HepG2 (cell line): ENCODE results near the gene POU2F1. TPM values are rescaled to one million over a fixed set of nuclear protein-coding genes. Genes with fewer than 3 reads are reported as not detected.

Source experiments
- ATAC-seq: fragments of 200-7000 bp; cut with Tn5 transposase; 3 replicates; pipeline ENCODE4 v1.9.1; 2020; ENCODE audit warnings: mild to moderate bottlenecking, moderate library complexity
- BruUV-seq: library from RNA; stranded (reverse); fragments of 400-500 nt; replicated peaks from 2 replicates; lab custom pipeline; 2021; lab: Mats Ljungman, UMichigan
- CTCF ChIA-PET: fragments of 300-600 bp; formaldehyde crosslinking; extraction: SDS; loops from one replicate; lab custom pipeline; 2021; ENCODE audit warnings: low total read pairs, inconsistent platforms, low intra/inter-chr PET ratio; lab: Yijun Ruan, JAX
- POLR2A ChIA-PET: fragments of 350-600 bp; sonication (Branson Sonifier 250); formaldehyde crosslinking; loops from one replicate; lab custom pipeline; 2020; ENCODE audit warnings: antibody characterized with exemption, inconsistent platforms; lab: Yijun Ruan, JAX
- DNase-seq: peaks from one replicate; pipeline ENCODE4 v3.0.0-alpha.2; 2015; ENCODE audit warnings: low spot score
- FAIRE-seq: peaks from 3 replicates; lab custom pipeline; 2011; peaks lifted over from hg19 to GRCh38; lab: Jason Lieb, UNC
- H2AFZ ChIP-seq: one replicate; pipeline ENCODE4 v1.6.1; 2011; ENCODE audit warnings: low read length, inconsistent platforms
- H3K27ac ChIP-seq: fragments of 300-600 bp; 3 replicates; pipeline ENCODE4 v1.8.0; 2011; ENCODE audit warnings: mixed run types, mild to moderate bottlenecking, mixed read lengths, low read length, inconsistent platforms; ENCODE audit not compliant: insufficient read depth; ENCODE audit errors: extremely low read length
- H3K27me3 ChIP-seq, 2 experiments: fragments of 200-600 bp in 1 of 2; 2 replicates in 1 of 2; 3 replicates in 1 of 2; pipeline versions ENCODE4 v1.6.0 to v1.8.0; 2011; ENCODE audit warnings: low read length in 2 of 2, mild to moderate bottlenecking in 2 of 2, moderate library complexity in 2 of 2, inconsistent platforms in 1 of 2; ENCODE audit not compliant: insufficient read depth in 2 of 2, control insufficient read depth in 1 of 2
- H3K36me3 ChIP-seq, 2 experiments: fragments of 200-600 bp in 1 of 2; replicated peaks in 1 of 2; 2 replicates in 1 of 2; 3 replicates in 1 of 2; pipeline versions ENCODE4 v1.5.1 to v1.8.0; 2011; ENCODE audit warnings: low read length in 2 of 2, inconsistent platforms in 1 of 2; ENCODE audit not compliant: insufficient read depth in 2 of 2, control insufficient read depth in 1 of 2
- H3K4me1 ChIP-seq: 2 replicates; pipeline ENCODE4 v1.5.1; 2012; ENCODE audit warnings: low read length, inconsistent platforms; ENCODE audit not compliant: insufficient read depth
- H3K4me2 ChIP-seq: 2 replicates; pipeline ENCODE4 v1.6.0; 2011; ENCODE audit warnings: low read depth, low read length, inconsistent platforms
- H3K4me3 ChIP-seq, 3 experiments: fragments of 200-600 bp in 1 of 3; sonication (generic), shearing (Covaris generic) in 1 of 3; replicated peaks in 1 of 3; 2 replicates each; pipeline ENCODE4 v1.5.1; 2011 to 2016; ENCODE audit warnings: low read length in 3 of 3, inconsistent platforms in 2 of 3, low read depth in 2 of 3, mild to moderate bottlenecking in 2 of 3, control low read depth in 1 of 3, mixed read lengths in 1 of 3; ENCODE audit not compliant: insufficient read depth in 1 of 3
- H3K79me2 ChIP-seq: one replicate; pipeline ENCODE4 v1.6.1; 2011; ENCODE audit warnings: low read length, inconsistent platforms; ENCODE audit not compliant: insufficient read depth
- H3K9ac ChIP-seq: 2 replicates; pipeline ENCODE4 v1.6.0; 2011; ENCODE audit warnings: mild to moderate bottlenecking, low read depth, low read length, inconsistent platforms; ENCODE audit not compliant: insufficient read depth
- H3K9me3 ChIP-seq: 2 replicates; pipeline ENCODE4 v1.5.1; 2012; ENCODE audit warnings: mild to moderate bottlenecking, low read length
- H4K20me1 ChIP-seq: 2 replicates; pipeline ENCODE4 v1.6.0; 2011; ENCODE audit warnings: inconsistent platforms, mild to moderate bottlenecking, low read length, moderate library complexity; ENCODE audit not compliant: insufficient read depth
- FIP1L1 ChIP-seq: fragments of 200-400 bp; formaldehyde crosslinking; IDR thresholded peaks from 2 replicates; pipeline ENCODE4 v1.6.1; 2018; ENCODE audit warnings: low read depth, mild to moderate bottlenecking, low read length, moderate library complexity, borderline replicate concordance; ENCODE audit not compliant: insufficient read depth
- HBP1 ChIP-seq: IDR thresholded peaks from 2 replicates; pipeline ENCODE4 v1.6.1; 2016; ENCODE audit warnings: low read depth, control low read depth
- MLX ChIP-seq: IDR thresholded peaks from 2 replicates; pipeline ENCODE4 v1.6.1; 2016
- TRAFD1 ChIP-seq: sonication (generic); formaldehyde crosslinking; IDR thresholded peaks from 2 replicates; pipeline ENCODE4 v1.5.1; 2020; ENCODE audit warnings: missing genetic modification reagents, mild to moderate bottlenecking, borderline replicate concordance
- XBP1 ChIP-seq: sonication (generic); formaldehyde crosslinking; IDR thresholded peaks from 2 replicates; pipeline ENCODE4 v1.5.0; 2020; ENCODE audit warnings: missing genetic modification reagents
- XRCC5 ChIP-seq: fragments of 200-400 bp; formaldehyde crosslinking; optimal IDR thresholded peaks from 2 replicates; pipeline ENCODE3; 2017; ENCODE audit warnings: mild to moderate bottlenecking, low read length
- ZNF24 ChIP-seq: fragments of 450-650 bp; IDR thresholded peaks from 2 replicates; pipeline ENCODE4 v1.6.1; 2017; ENCODE audit warnings: antibody characterized with exemption, mild to moderate bottlenecking
- ZNF260 ChIP-seq: sonication (generic); formaldehyde crosslinking; IDR thresholded peaks from 2 replicates; pipeline ENCODE4 v1.4.0; 2020; ENCODE audit warnings: missing genetic modification reagents, low read depth, mild to moderate bottlenecking, borderline replicate concordance
- ZNF333 ChIP-seq: sonication (generic); formaldehyde crosslinking; IDR thresholded peaks from 2 replicates; pipeline ENCODE4 v1.4.0; 2020; ENCODE audit warnings: mild to moderate bottlenecking, missing genetic modification reagents, borderline replicate concordance
- ZNF75D ChIP-seq: sonication (generic); formaldehyde crosslinking; IDR thresholded peaks from 2 replicates; pipeline ENCODE4 v1.8.1; 2023; ENCODE audit warnings: missing genetic modification reagents, mild to moderate bottlenecking, borderline replicate concordance
- WGBS: methylation state at CpG from one replicate; pipeline ENCODE4 v1.1.6; 2017; ENCODE audit warnings: low lambda C conversion rate; 5-methylcytosine and 5-hydroxymethylcytosine counted together
- in situ Hi-C: cut with HindIII; loops from 2 replicates; pipeline ENCODE4 v1.10.0; 2017; ENCODE audit warnings: low pct_unique_long_range_greater_than_20kb; ENCODE audit not compliant: extremely low pct_ligation_motif_present
- intact Hi-C: fragments of 100-400 bp; cut with micrococcal nuclease; formaldehyde crosslinking; loops from one replicate; pipeline ENCODE4 v1.10.0; 2022; ENCODE audit not compliant: unreplicated experiment
- polyA plus RNA-seq, 8 experiments: library from polyadenylated mRNA; depleted of rRNA in 3 of 8; stranded (reverse) in 7 of 8; unstranded in 1 of 8; fragments of >200 nt; fragmentation: Illumina TruSeq in 4 of 8; extraction: Trizol in 4 of 8; gene quantifications; 2 replicates each; pipeline versions ENCODE4 v1.2.1 to v1.2.3, GENCODE V29; 2011 to 2016; ENCODE audit warnings: low read depth in 4 of 8, missing spikeins in 1 of 8, mixed read lengths in 1 of 8; ENCODE audit not compliant: insufficient read depth in 1 of 8
- total RNA-seq, 5 experiments: library from RNA; depleted of rRNA; stranded (reverse); fragments of >200 nt; fragmentation: Illumina TruSeq; extraction: Trizol; gene quantifications; 2 replicates each; pipeline ENCODE4 v1.2.3, GENCODE V29; 2016; ENCODE audit warnings: low read depth in 1 of 5

POU2F1 gene
- total and polyA plus RNA-seq, 2 of the 13 experiments (the other 11 are each of a cell fraction or from before 2014, with no cell fraction given): 10.2 to 13.0 TPM

GRCh38 chr1:167357305-167357704 lies 136.6 kb downstream of the POU2F1 start:
- ATAC-seq: no peak
- no peaks in the 10 kb centered on the region for H3K9me3 ChIP-seq
- no peak overlapping the region for H2AFZ ChIP-seq
- H4K20me1 ChIP-seq: no peaks in the 10 kb centered on the region
- no TSS peak for BruUV-seq
- H3K9ac ChIP-seq: no peak overlapping the region
- intact Hi-C loops: no loop called here
- WGBS: 98% methylated on average over 6 of the region's 6 CpGs
- no peak overlapping the region for H3K4me2 ChIP-seq
- in situ Hi-C loops: no loop called here
- H3K27ac ChIP-seq: no peak overlapping the region
- H3K36me3 ChIP-seq: no peaks in the 10 kb centered on the region
- no peak for DNase-seq
- TF ChIP-seq ZNF333 (CRISPR knock-in tag): no peak
- TF ChIP-seq TRAFD1 (CRISPR knock-in tag): no peak
- no peak for TF ChIP-seq ZNF260 (CRISPR knock-in tag)
- TF ChIP-seq ZNF75D: no peak
- no peak for TF ChIP-seq XBP1
- no peak for TF ChIP-seq HBP1 (CRISPR knock-in tag)
- TF ChIP-seq ZNF24: no peak
- TF ChIP-seq FIP1L1: no peak
- TF ChIP-seq MLX (CRISPR knock-in tag): no peak
- no peak for TF ChIP-seq XRCC5
- no peaks in the 10 kb centered on the region for H3K79me2 ChIP-seq
- ChIA-PET POLR2A (no interaction called here), CTCF (no interaction called here)
- FAIRE-seq: no peak
- no peak overlapping the region for H3K4me3 ChIP-seq
- H3K27me3 ChIP-seq: no peaks in the 10 kb centered on the region
- peaks cover 13% of the 10 kb centered on the region; the same call in 1 of the 2 replicates for H3K4me1 ChIP-seq
